GM19328 (cell line): ENCODE data around the gene MYOD1.

Experiments used
- ATAC-seq: cut with Tn5 transposase; IDR thresholded peaks from one replicate; pipeline ENCODE4 v1.9.1; 2021; ENCODE audit warnings: mild to moderate bottlenecking, moderate library complexity; ENCODE audit not compliant: unreplicated experiment

Gene MYOD1

GRCh38 chr11:17769218-17769617 is 49.8 kb downstream of the MYOD1 start:
- ATAC-seq: no peak

- no peak for ATAC-seq
Measured at GRCh38 chr11:17770048-17770652, 50.8 kb downstream of the MYOD1 start.

GRCh38 chr11:17770917-17771316 is 51.5 kb downstream of the MYOD1 start:
- no peak for ATAC-seq

GRCh38 chr11:17771415-17771814 is 52.0 kb downstream of the MYOD1 start:
- no peak for ATAC-seq
